Astrocyte of the cerebellum (primary cell): ENCODE measurements around the gene SPX.

Source experiments
- DNase-seq: peaks from one replicate; pipeline ENCODE4 v3.0.0-alpha.2; 2011; ENCODE audit warnings: low read depth
- H3K4me3 ChIP-seq: 2 replicates; pipeline ENCODE4 v1.5.1; 2011; ENCODE audit warnings: mild to moderate bottlenecking, low read depth, low read length, moderate library complexity
- in situ Hi-C: cut with HindIII; loops from 2 replicates; pipeline ENCODE4 v1.10.0; 2017; ENCODE audit warnings: low sequenced_read_pairs
- TF ChIP-seq, protein P1 (sequence below): IDR thresholded peaks from 2 replicates; pipeline ENCODE4 v1.5.1; 2012; ENCODE audit warnings: low read length, low read depth, moderate library complexity, mild to moderate bottlenecking; ENCODE audit errors: missing control alignments

SPX gene

DNA sequence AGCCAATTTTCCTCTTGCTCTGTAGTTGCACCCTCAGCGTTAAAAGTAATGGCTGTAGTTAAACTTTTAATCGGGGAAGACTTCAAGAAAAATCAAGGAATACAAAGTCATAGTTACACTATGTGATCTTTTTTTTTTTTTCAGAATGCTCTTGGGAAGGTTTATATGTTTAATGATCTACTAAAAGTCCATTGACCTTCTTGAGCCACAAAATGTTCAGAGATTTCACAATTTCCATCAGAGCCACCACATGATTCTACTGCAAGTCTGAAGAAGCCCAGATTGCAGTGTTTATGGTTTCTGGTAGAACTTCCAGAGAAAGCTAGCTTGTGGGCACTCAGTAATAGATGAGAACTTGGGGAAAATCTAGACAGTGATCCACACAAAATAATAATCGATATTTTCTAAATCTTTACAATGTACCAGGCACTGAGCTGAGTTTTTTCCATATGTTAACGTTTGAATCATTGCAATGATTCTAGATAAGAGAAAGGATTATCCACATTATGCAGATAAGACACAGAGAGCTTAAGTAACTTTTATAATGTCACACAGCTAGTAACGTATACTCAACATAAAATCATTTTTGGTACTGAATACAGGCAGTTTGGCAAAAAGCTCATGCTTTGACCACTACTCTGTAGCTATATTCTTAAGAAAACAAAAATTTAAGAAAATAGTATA is 40.3 kb downstream of the SPX start:
- in situ Hi-C loops, result no loop called here
- TF ChIP-seq, protein P1, sequence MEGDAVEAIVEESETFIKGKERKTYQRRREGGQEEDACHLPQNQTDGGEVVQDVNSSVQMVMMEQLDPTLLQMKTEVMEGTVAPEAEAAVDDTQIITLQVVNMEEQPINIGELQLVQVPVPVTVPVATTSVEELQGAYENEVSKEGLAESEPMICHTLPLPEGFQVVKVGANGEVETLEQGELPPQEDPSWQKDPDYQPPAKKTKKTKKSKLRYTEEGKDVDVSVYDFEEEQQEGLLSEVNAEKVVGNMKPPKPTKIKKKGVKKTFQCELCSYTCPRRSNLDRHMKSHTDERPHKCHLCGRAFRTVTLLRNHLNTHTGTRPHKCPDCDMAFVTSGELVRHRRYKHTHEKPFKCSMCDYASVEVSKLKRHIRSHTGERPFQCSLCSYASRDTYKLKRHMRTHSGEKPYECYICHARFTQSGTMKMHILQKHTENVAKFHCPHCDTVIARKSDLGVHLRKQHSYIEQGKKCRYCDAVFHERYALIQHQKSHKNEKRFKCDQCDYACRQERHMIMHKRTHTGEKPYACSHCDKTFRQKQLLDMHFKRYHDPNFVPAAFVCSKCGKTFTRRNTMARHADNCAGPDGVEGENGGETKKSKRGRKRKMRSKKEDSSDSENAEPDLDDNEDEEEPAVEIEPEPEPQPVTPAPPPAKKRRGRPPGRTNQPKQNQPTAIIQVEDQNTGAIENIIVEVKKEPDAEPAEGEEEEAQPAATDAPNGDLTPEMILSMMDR, result no peak

DNA sequence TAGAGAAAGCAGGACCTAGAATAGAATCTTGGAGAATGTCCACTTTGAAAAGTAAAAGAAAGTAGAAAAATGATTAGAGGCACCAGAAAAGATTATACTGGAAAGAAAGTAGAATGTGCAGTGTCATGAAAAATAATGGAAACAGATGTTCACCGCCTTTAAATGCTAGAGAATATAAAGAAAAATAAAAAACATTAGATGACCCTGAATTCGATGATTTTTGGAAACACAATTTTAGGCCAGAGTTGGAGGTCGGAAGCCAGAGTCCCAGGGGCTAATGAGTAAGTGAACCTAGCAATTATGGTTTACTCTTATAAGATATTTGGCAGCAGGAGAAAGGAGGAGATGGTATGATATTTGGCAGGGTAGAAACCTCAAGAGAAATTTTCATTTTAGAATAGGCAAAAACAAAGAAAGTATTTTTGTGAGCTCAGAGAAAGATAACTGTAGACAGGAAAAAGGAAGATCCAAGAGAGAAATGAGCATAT is 40.9 kb downstream of the SPX start:
- TF ChIP-seq, protein P1, result no peak
- DNase-seq, result no peak
- in situ Hi-C loops, result no loop called here
- no peak overlapping the region for H3K4me3 ChIP-seq

More for the DNA sequence above, 40.3 kb downstream of the SPX start:
- DNase-seq, result no peak
- H3K4me3 ChIP-seq, result no peak overlapping the region

DNA sequence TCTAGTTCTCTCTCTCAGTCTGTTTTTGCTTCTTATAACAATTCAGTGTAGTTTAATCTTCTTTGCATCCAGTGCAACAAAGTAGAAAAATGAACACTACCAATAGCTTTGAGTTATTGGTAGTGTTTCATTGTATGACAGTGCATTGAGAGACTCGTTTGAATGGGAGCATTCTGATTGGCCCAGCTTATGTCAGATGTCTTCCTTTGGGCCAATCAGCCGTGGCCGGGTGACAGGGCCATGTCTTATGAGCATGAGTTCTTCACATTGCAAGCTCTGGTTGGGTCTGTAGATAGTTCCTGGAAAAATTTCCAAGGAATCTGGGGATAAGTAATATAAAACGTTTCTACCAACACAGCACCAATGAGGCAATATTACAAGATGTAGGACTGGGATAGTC is 42.0 kb downstream of the SPX start:
- no peak overlapping the region for H3K4me3 ChIP-seq
- no peak for DNase-seq
- in situ Hi-C loops, result no loop called here
- TF ChIP-seq, protein P1, result no peak

DNA sequence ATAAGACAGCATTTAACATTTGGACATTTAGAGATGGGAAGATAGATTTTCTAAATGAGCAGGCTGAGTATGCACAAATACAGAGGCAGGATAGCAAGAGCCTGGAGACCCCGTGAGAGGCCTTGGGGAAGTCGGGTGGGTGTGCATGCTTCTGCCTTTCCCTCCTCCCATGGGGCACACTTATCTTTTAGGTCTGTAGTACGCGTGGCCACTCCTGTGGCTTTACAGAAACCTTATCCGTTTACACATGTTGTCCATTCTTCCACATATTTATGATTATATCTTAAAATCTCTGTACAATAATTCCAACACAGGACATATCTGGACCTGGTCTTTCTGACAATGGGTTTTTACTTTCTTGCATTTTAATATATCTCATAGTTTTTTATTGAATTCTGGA is 45.0 kb downstream of the SPX start:
- in situ Hi-C loops, result no loop called here
- DNase-seq, result no peak
- H3K4me3 ChIP-seq, result no peak overlapping the region
- TF ChIP-seq, protein P1, result no peak

DNA sequence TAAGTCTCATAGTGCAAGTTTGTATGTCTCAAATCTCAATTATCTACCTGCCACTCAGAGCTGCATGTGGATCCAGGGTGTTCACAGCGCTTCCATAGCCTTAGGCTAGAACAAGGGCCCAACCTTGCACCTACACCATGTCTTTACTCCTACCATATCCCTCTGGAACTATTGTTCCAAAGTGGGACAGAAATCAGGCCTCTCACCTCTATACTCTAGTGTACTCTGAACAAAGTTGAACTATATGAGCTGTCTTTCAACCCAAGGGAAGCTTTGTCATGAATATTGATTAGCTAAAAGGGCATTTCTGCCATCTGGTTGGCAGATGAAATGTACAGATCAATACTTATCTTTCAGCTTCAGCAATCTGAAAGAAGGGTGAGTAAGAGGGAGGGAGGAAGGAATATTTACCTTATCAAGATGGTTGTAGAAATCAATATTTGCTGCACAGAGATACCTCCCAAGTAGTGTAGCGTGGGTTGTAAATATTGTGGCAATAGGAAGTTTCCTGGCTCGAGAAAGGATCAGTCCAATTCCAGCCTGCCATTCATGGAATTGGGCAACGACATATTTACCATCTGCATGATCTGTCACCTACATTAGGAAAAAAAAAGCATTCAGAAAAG is 47.8 kb downstream of the SPX start:
- H3K4me3 ChIP-seq, result no peak overlapping the region
- in situ Hi-C loops, result no loop called here
- DNase-seq, result no peak
- TF ChIP-seq, protein P1, result no peak

DNA sequence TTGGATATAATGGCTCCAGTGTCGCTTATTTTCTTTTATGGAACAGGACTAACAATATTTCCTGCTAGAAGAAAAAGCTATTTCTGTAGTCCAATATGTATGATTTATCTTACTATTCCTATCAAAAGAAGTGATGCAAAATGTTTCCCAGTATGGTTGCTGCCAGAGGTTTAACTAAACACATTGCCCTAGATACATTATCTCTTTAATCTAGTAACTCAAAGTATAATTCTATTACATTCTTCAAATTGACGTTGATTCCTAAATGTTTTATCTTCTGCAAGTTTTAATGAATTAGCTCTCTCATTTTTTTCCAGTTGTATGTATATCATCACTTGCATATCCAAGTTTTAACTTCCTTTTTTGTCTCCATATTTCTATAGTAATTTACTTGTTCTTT is 50.3 kb downstream of the SPX start:
- DNase-seq, result no peak
- H3K4me3 ChIP-seq, result no peak overlapping the region
- in situ Hi-C loops, result no loop called here
- TF ChIP-seq, protein P1, result no peak
